Measurements from ENCODE around the gene LRRC47. TPM values are rescaled to one million over a fixed set of nuclear protein-coding genes. Genes with fewer than 3 reads are reported as not detected.

LRRC47 gene
- total RNA-seq, 1 experiment from 2014 or later = 65.1 TPM

DNA sequence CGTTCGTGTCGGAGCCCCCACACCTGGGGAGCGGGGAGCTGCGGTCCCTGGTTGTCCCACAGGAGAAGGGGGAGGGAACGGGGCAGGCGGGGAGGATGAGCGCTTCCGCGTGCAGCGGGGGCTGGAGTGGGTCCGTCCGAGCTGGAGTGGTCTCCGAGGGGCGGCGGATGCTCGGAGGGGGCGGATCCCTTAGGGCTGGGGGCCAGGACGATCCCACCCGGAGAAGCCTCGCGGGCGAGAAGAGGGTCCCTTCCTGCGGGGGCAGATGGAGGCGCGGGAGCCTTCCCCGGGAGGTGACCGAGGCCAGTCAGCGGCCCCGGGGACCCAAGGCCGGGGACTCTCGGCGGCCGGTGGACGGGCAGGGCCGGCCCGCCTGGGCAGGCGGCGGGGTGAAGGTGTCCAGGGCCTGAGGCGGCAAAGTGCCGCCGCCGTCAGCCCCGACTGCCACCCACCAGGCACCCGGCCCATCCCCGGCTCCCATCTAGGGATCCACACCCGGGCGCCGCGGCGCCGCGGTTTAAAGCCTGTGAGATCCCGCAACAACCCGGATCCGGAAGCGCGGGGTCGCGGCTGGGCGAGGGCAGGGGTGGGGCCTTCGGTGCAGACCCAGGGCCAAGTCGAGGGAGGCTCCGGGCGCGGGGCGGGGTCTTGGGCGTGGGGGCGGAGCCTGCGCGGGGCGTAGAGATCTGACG, 49.3 kb downstream of the LRRC47 start:
- Histone ChIP-seq H3K79me1 (ENCODE audit: insufficient read depth, low read depth, low read length, poor library complexity, severe bottlenecking) (no peaks in the 10 kb centered on the region), H2BK120ac (ENCODE audit: low read depth, low read length, poor library complexity, severe bottlenecking) (no peak overlapping the region), H3K4me2 (ENCODE audit: insufficient read depth, insufficient read length, low read length) (peak overlapping the region; percentile 70), H3K4ac (ENCODE audit: low read depth, low read length) (no peak overlapping the region), H3K23ac (ENCODE audit: insufficient read length, low read depth, low read length) (no peak overlapping the region), H2BK12ac (ENCODE audit: insufficient read length, low read depth, low read length) (no peak overlapping the region), H2BK5ac (ENCODE audit: insufficient read length, low read length) (no peak overlapping the region), H3K4me1 (ENCODE audit: insufficient read depth, low read length) (peaks cover 5% of the 10 kb centered on the region; the same call in 1 of the 2 replicates), H2AFZ (ENCODE audit: low read length) (no peak overlapping the region), H3K18ac (ENCODE audit: insufficient read length, low read depth, low read length) (peak overlapping the region; percentile 60), H4K5ac (ENCODE audit: insufficient read length, low read depth, low read length) (no peak overlapping the region), H3T11ph (ENCODE audit: low read length) (no peak overlapping the region), H3K9me3 (ENCODE audit: control insufficient read depth, low read depth, low read length) (no peaks in the 10 kb centered on the region), H3K27ac (ENCODE audit: insufficient read length, low read depth, low read length) (no peak overlapping the region), H2AK5ac (ENCODE audit: insufficient read length, low read length) (no peak overlapping the region), H2BK15ac (ENCODE audit: low read depth, low read length) (no peak overlapping the region; the same call in 1 of the 2 replicates), H3K27me3 (ENCODE audit: insufficient read depth, low read length) (no peaks in the 10 kb centered on the region; the same call in 1 of the 2 replicates), H3K23me2 (ENCODE audit: insufficient read length, low read depth, low read length, poor library complexity, severe bottlenecking) (peaks cover 11% of the 10 kb centered on the region), H3K56ac (ENCODE audit: insufficient read length, low read depth, low read length) (no peak overlapping the region), H2BK20ac (ENCODE audit: low read depth, low read length, poor library complexity, severe bottlenecking) (no peak overlapping the region), H4K20me1 (ENCODE audit: control insufficient read depth, insufficient read depth, insufficient read length) (peaks cover 3% of the 10 kb centered on the region), H4K8ac (replicated peaks; ENCODE audit: insufficient read length, low read depth, low read length) (no peak overlapping the region), H3K9ac (ENCODE audit: extremely low read depth, insufficient read length, low read length) (peak overlapping the region; percentile 5), H3K14ac (ENCODE audit: insufficient read depth, low read length) (peak overlapping the region; percentile 51; the same call in 1 of the 2 replicates), H4K91ac (ENCODE audit: insufficient read length, low read depth, low read length) (no peak overlapping the region), H3K79me2 (ENCODE audit: insufficient read depth, low read length) (peaks cover 2% of the 10 kb centered on the region; the same call in 1 of the 2 replicates)
- Mint-ChIP-seq H3K27ac (peak overlapping the region in 2 of 3 experiments; percentile 97; a peak in 3 of 7 replicates), H3K36me3 (ENCODE audit: insufficient read depth in 1 of 3, low read depth in 3 of 3) (peaks cover 19 to 29% (median 26%) of the 10 kb centered on the region in 3 experiments; a peak in 6 of 7 replicates), H3K27me3 (ENCODE audit: low read depth) (peaks cover 20% of the 10 kb centered on the region), H3K9me3 (no peaks in the 10 kb centered on the region), H3K4me1 (peaks cover 18 to 19% of the 10 kb centered on the region in 2 experiments), H3K4me3 (peak overlapping the region; percentile 92 to 95)
- TF ChIP-seq, protein P1, sequence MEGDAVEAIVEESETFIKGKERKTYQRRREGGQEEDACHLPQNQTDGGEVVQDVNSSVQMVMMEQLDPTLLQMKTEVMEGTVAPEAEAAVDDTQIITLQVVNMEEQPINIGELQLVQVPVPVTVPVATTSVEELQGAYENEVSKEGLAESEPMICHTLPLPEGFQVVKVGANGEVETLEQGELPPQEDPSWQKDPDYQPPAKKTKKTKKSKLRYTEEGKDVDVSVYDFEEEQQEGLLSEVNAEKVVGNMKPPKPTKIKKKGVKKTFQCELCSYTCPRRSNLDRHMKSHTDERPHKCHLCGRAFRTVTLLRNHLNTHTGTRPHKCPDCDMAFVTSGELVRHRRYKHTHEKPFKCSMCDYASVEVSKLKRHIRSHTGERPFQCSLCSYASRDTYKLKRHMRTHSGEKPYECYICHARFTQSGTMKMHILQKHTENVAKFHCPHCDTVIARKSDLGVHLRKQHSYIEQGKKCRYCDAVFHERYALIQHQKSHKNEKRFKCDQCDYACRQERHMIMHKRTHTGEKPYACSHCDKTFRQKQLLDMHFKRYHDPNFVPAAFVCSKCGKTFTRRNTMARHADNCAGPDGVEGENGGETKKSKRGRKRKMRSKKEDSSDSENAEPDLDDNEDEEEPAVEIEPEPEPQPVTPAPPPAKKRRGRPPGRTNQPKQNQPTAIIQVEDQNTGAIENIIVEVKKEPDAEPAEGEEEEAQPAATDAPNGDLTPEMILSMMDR (conservative IDR thresholded peaks at IDR 0.05) = no peak
- no CpG with 5 or more reads among the region's 73 CpGs for WGBS (ENCODE audit: extremely low coverage, insufficient read length, low lambda C conversion rate)
- peak; percentile 97 for DNase-seq
